Heart right ventricle (tissue), 16 donors: Measurements from ENCODE around the gene PEA15. TPM values are rescaled to one million over a fixed set of nuclear protein-coding genes. Genes with fewer than 3 reads are reported as not detected.

Source experiments
- ATAC-seq, 8 donors: fragments of 200-7000 bp; cut with Tn5 transposase; one replicate each; pipeline ENCODE4 v1.9.1; 2020; ENCODE audit warnings: mild to moderate bottlenecking in 8 of 8, moderate library complexity in 8 of 8, moderate number of reproducible peaks in 1 of 8
- DNase-seq, 2 donors: peaks; one replicate each; pipeline ENCODE4 v3.0.0-alpha.2; 2020
- H3K27ac ChIP-seq, 10 donors: fragments of 200-600 bp; sonication (generic) in 2 of 10; one replicate each; pipeline versions ENCODE4 v1.5.0 to v1.8.0; 2020 to 2022; ENCODE audit warnings: mild to moderate bottlenecking in 3 of 10
- H3K27me3 ChIP-seq, 7 donors: fragments of 200-600 bp; one replicate each; pipeline ENCODE4 v1.8.0; 2021 to 2022; ENCODE audit warnings: mild to moderate bottlenecking in 2 of 7
- H3K36me3 ChIP-seq, 9 donors: fragments of 200-600 bp; sonication (generic) in 1 of 9; one replicate each; pipeline versions ENCODE4 v1.5.0 to v1.8.0; 2020 to 2022; ENCODE audit warnings: mild to moderate bottlenecking in 2 of 9
- H3K4me1 ChIP-seq, 9 donors: fragments of 200-600 bp; sonication (generic) in 1 of 9; one replicate each; pipeline versions ENCODE4 v1.5.0 to v1.8.0; 2020 to 2022; ENCODE audit warnings: mild to moderate bottlenecking in 4 of 9
- H3K4me3 ChIP-seq, 10 donors: fragments of 200-600 bp; sonication (generic) in 2 of 10; one replicate each; pipeline versions ENCODE4 v1.5.0 to v1.8.0; 2020 to 2022; ENCODE audit warnings: mild to moderate bottlenecking in 7 of 10, moderate library complexity in 2 of 10
- H3K9me3 ChIP-seq, 11 donors: fragments of 200-600 bp in 10 of 11; sonication (generic) in 2 of 11; one replicate each; pipeline versions ENCODE4 v1.5.0 to v1.8.0; 2013 to 2022; ENCODE audit warnings: mild to moderate bottlenecking in 2 of 11, control low read depth in 1 of 11, moderate library complexity in 1 of 11
- WGBS, 2 donors: extraction: QIAGEN DNeasy Blood & Tissue Kit; methylation state at CpG; one replicate each; pipeline ENCODE4 v1.1.7; 2013; ENCODE audit warnings: inconsistent platforms in 1 of 2; 5-methylcytosine and 5-hydroxymethylcytosine counted together
- intact Hi-C, 10 donors: fragments of 100-400 bp; cut with DNase I; formaldehyde crosslinking; loops; one replicate each; pipeline versions ENCODE4 v1.11.1 to v1.14.2; 2022
- polyA plus RNA-seq, 2 donors: library from polyadenylated mRNA; stranded (reverse); fragments of 200-250 nt; gene quantifications; one replicate each; pipeline ENCODE4 v1.2.3, GENCODE V29; 2013
- total RNA-seq, 10 donors: library from RNA; stranded (reverse); fragmentation: NEBNext Ultra II Directional in 3 of 10; extraction: Animal tissue kit (Norgen Biotek cat#: 25700) in 3 of 10; gene quantifications; one replicate each; pipeline versions ENCODE4 v1.2.1 to v1.2.4, GENCODE V29; 2021 to 2023
- TF ChIP-seq, protein P1 (sequence below), 9 donors: fragments of 200-600 bp; sonication (generic) in 2 of 9; IDR thresholded peaks; one replicate each; pipeline versions ENCODE4 v1.5.0 to v1.8.0; 2021 to 2022; ENCODE audit warnings: antibody characterized with exemption in 9 of 9, mild to moderate bottlenecking in 5 of 9, moderate library complexity in 1 of 9
- donor health status: Arrhythmogenic right ventricular cardiomyopathy.
- donor health status: ischemic (EF 13 %, LVEDD 7.1; RV severe dilation, severe dysfunction).
- donor health status: healthy with polysubstance abuse.
- donor health status: DM: no; HTN: yes; CAD: no.
- donor health status: DM: no; HTN: no; CAD: no.
- donor health status: ischemic (EF 25% LVEDD 6.9; RV normal size, moderate dysfunction).
- donor health status: ischemic (EF 25% LVEDD 5.7; RV mildly dilated, moderate dysfunction).
- donor health status: healthy.
- donor health status: DM: yes; HTN: yes; CAD: no.
- donor health status: Ischemic cardiomyopathy.
- donor health status: ischemic (EF 35%, LVEDD 5.7; RV mildly dilated, moderate dysfunction).
- donor health status: nonischemic (EF 11% LVEDD 7.7; RV severe dilation, severe dysfunction).
- donor health status: DM: yes; HTN: yes; CAD: no.
- donor health status: PGD.
- donor health status: ischemic (EF 29% LVEDD 5.4; RV normal size, mild dysfunction).
- donor health status: nonischemic (EF 23%, LVEDD 6.1; RV moderate dilation, normal function).

PEA15 gene
- total and polyA plus RNA-seq, 12 donors: 213 to 536 (median 271) TPM

DNA sequence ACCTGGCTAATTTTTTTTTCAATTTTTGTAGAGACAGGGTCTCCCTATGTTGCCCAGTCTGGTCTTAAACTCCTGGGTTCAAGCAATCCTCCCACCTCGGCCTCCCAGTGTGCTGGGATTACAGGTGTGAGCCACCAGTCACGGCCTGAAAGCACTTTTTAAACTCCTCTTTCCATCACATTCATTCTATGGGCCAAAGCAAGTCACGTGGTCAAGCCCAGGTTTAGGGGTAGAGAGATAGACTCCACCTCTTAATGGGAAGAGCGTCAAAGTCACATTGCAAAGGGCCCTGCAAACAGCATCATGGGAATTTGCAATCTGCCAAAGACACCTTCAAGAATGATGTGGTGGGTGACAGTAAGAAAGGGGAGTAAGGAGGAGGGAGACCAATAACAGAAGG, 46.6 kb upstream of the PEA15 start:
- DNase-seq (no peak), ATAC-seq (no peak)
- Histone ChIP-seq H3K4me1 (peaks cover 0 to 5% (median 0%) of the 10 kb centered on the region in 9 donors), H3K27me3 (no peaks in the 10 kb centered on the region), H3K4me3 (no peak overlapping the region), H3K36me3 (no peaks in the 10 kb centered on the region), H3K9me3 (no peaks in the 10 kb centered on the region), H3K27ac (no peak overlapping the region)
- TF ChIP-seq, protein P1, sequence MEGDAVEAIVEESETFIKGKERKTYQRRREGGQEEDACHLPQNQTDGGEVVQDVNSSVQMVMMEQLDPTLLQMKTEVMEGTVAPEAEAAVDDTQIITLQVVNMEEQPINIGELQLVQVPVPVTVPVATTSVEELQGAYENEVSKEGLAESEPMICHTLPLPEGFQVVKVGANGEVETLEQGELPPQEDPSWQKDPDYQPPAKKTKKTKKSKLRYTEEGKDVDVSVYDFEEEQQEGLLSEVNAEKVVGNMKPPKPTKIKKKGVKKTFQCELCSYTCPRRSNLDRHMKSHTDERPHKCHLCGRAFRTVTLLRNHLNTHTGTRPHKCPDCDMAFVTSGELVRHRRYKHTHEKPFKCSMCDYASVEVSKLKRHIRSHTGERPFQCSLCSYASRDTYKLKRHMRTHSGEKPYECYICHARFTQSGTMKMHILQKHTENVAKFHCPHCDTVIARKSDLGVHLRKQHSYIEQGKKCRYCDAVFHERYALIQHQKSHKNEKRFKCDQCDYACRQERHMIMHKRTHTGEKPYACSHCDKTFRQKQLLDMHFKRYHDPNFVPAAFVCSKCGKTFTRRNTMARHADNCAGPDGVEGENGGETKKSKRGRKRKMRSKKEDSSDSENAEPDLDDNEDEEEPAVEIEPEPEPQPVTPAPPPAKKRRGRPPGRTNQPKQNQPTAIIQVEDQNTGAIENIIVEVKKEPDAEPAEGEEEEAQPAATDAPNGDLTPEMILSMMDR (IDR thresholded peaks at IDR 0.05): no peak
- intact Hi-C loops: no loop called here
- 84 to 87% methylated on average over 4 of the region's 4 CpGs for WGBS, 2 donors

DNA sequence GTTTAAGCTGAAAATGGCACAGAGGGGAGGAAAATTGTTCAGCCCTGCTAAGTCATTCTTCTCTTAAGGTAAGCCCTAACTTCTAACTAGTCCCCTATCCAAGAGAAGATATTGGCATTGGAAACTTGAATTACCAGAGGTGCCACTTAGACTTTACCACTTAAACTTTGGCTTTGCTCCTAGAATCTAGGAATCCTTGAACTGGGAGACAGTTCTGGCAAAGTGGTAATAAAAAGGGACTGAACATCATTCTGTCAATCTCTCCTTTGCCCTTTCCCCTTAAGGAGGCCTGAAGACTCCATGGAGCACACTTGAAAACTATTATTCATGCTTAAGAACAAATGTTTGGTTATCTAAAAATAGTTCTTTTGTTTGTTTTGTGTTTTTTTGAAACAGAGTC, 45.3 kb upstream of the PEA15 start:
- ATAC-seq (peak in 5 of 8 donors; percentile 12 to 59 (median 40)), DNase-seq (no peak)
- TF ChIP-seq, protein P1 (IDR thresholded peaks at IDR 0.05): no peak
- Histone ChIP-seq H3K27me3 (no peaks in the 10 kb centered on the region), H3K4me1 (peaks cover 0 to 5% (median 0%) of the 10 kb centered on the region in 9 donors), H3K36me3 (no peaks in the 10 kb centered on the region), H3K27ac (peak overlapping the region in 2 of 10 donors; percentile 4 to 12), H3K4me3 (no peak overlapping the region), H3K9me3 (no peaks in the 10 kb centered on the region)
- intact Hi-C loops: no loop called here

DNA sequence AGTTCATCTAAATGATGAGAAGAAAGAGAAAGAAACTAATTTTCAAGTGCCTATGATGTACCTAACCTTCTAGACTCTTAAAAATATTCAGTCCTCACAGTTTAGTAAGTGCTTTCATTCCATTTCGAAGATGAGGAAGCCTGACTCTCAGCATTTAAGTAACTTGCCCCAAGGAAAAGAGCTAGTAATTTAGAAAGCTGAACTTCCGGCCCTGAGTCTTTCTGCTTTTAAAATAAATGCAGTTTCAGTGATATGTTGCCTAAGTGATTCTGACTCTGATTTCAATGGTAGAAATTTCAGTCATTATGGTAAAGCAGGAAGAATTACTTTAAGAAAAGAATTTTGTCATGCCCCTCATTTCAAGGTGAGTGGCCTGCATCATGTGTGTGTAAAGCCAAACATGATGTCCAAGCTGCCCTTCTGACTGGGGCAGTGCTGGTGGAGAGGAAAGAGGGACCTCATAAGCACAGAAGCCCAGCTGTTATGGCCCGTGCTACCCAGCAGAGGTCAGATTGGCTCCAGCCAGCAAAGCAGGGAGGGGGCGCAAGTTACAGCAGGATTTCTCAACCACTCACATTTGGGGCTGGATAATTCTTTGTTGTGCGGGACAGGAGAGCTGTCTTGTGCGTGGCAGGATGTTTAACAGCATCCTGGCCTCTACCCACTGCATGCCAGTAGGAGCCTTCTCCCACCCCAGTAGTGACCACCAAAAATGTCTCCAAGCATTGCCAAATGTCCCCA, 43.0 kb upstream of the PEA15 start:
- TF ChIP-seq, protein P1 (IDR thresholded peaks at IDR 0.05): peak in 8 of 9 donors; percentile 20 to 66 (median 50)
- ATAC-seq: peak in 7 of 8 donors; percentile 28 to 80 (median 67)
- peak in 1 of 2 donors; percentile 16 for DNase-seq
- intact Hi-C loops: no loop called here
- Histone ChIP-seq H3K27ac (no peak overlapping the region), H3K27me3 (no peaks in the 10 kb centered on the region), H3K4me3 (no peak overlapping the region), H3K9me3 (no peaks in the 10 kb centered on the region), H3K36me3 (no peaks in the 10 kb centered on the region), H3K4me1 (peaks cover 0 to 5% (median 0%) of the 10 kb centered on the region in 9 donors)
- 52 to 59% methylated on average over 6 of the region's 6 CpGs for WGBS, 2 donors

DNA sequence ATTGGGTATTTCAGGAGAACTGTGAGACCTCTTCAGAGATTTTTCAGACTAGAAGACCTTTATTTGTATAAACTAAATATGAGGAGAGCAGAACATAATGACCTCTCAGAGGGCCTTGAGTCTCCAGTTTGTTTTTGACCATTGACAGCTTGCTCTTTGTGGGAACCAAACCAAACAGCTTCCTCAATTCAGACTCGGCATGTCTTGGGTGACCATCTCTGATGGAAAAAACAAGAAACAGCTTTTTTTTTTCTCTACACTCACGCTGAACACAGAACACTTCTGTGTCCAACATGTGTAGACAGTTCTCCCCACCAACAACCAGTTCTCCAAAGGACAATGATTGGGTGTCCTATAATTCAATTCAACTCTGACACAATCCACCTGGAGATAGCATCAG, 42.3 kb upstream of the PEA15 start:
- H3K4me3 ChIP-seq: no peak overlapping the region
- DNase-seq (no peak), ATAC-seq (no peak)
- peaks cover 0 to 5% (median 0%) of the 10 kb centered on the region in 9 donors for H3K4me1 ChIP-seq
- no peaks in the 10 kb centered on the region for H3K9me3 ChIP-seq
- intact Hi-C loops: no loop called here
- H3K27ac ChIP-seq: no peak overlapping the region
- 79 to 81% methylated on average over 2 of the region's 2 CpGs for WGBS, 2 donors
- no peaks in the 10 kb centered on the region for H3K27me3 ChIP-seq
- H3K36me3 ChIP-seq: no peaks in the 10 kb centered on the region
- TF ChIP-seq, protein P1 (IDR thresholded peaks at IDR 0.05): no peak
